Neural cell (in vitro differentiated cells): ENCODE results near the gene TRPM3. TPM values are rescaled to one million over a fixed set of nuclear protein-coding genes. Genes with fewer than 3 reads are reported as not detected.

Experiments
- H2AFZ ChIP-seq: fragments of 200-600, 300-800 bp; sonication (generic), shearing (Covaris generic); 2 replicates; pipeline ENCODE4 v1.6.0; 2014; ENCODE audit warnings: low read depth, mild to moderate bottlenecking, antibody characterized with exemption, low read length, moderate library complexity
- H3F3A ChIP-seq: fragments of 200-600 bp; shearing (Covaris generic); 2 replicates; pipeline ENCODE4 v1.6.1; 2016; ENCODE audit warnings: mild to moderate bottlenecking, moderate library complexity, mixed read lengths, antibody characterized with exemption, low read length; ENCODE audit not compliant: insufficient read depth, poor library complexity, severe bottlenecking
- H3K27ac ChIP-seq: fragments of 200-600, 300-800 bp; sonication (generic), shearing (Covaris generic); 2 replicates; pipeline ENCODE4 v1.5.1; 2014; ENCODE audit warnings: mild to moderate bottlenecking, low read length, moderate library complexity
- H3K27me3 ChIP-seq: fragments of 300-800, 200-600 bp; sonication (generic), shearing (Covaris generic); 2 replicates; pipeline ENCODE4 v1.6.0; 2014; ENCODE audit warnings: mild to moderate bottlenecking, low read depth, low read length, moderate library complexity; ENCODE audit not compliant: insufficient read depth
- H3K36me3 ChIP-seq: fragments of 300-800, 200-600 bp; sonication (generic), shearing (Covaris generic); 2 replicates; pipeline ENCODE4 v1.5.1; 2014; ENCODE audit warnings: mild to moderate bottlenecking, antibody characterized with exemption, low read length, moderate library complexity; ENCODE audit not compliant: insufficient read depth
- H3K4me2 ChIP-seq: fragments of 300-800, 200-600 bp; sonication (generic), shearing (Covaris generic); 2 replicates; pipeline ENCODE4 v1.6.0; 2014; ENCODE audit warnings: mild to moderate bottlenecking, low read length
- H3K4me3 ChIP-seq: fragments of 300-800, 200-600 bp; sonication (generic), shearing (Covaris generic); 2 replicates; pipeline ENCODE4 v1.5.1; 2014; ENCODE audit warnings: mild to moderate bottlenecking, low read length, moderate library complexity
- H3K79me2 ChIP-seq: fragments of 200-600 bp; shearing (Covaris generic); replicated peaks from 2 replicates; pipeline ENCODE4 v1.6.0; 2014; ENCODE audit warnings: mild to moderate bottlenecking, low read length, moderate library complexity; ENCODE audit not compliant: insufficient read depth
- H3K9ac ChIP-seq: fragments of 300-800, 200-600 bp; sonication (generic), shearing (Covaris generic); 2 replicates; pipeline ENCODE4 v1.6.1; 2016; ENCODE audit warnings: mild to moderate bottlenecking, low read length, mixed read lengths
- H3K9me2 ChIP-seq: fragments of 200-600 bp; shearing (Covaris generic); 2 replicates; pipeline ENCODE4 v1.6.1; 2016; ENCODE audit warnings: mild to moderate bottlenecking, low read length, mixed read lengths; ENCODE audit not compliant: insufficient read depth
- H3K9me3 ChIP-seq: fragments of 200-600, 300-800 bp; sonication (generic), shearing (Covaris generic); 2 replicates; pipeline ENCODE4 v1.6.1; 2016; ENCODE audit warnings: mild to moderate bottlenecking, mixed run types, low read length, moderate library complexity, mixed read lengths
- H4K20me1 ChIP-seq: fragments of 200-600 bp; shearing (Covaris generic); 2 replicates; pipeline ENCODE4 v1.6.1; 2016; ENCODE audit warnings: mild to moderate bottlenecking, mixed run types; ENCODE audit not compliant: insufficient read depth
- CTCF ChIP-seq: fragments of 450-650 bp; IDR thresholded peaks from 2 replicates; pipeline ENCODE4 v1.5.1; 2014; ENCODE audit warnings: antibody characterized with exemption, mild to moderate bottlenecking, moderate library complexity; ENCODE audit not compliant: poor library complexity, severe bottlenecking
- EP300 ChIP-seq: fragments of 450-650 bp; conservative IDR thresholded peaks from 2 replicates; pipeline ENCODE4 v1.6.1; 2014; ENCODE audit warnings: antibody characterized with exemption, mild to moderate bottlenecking, moderate library complexity; ENCODE audit not compliant: poor library complexity, severe bottlenecking
- EZH2 ChIP-seq: fragments of 200-600, 300-800 bp; shearing (Covaris generic), sonication (generic); IDR thresholded peaks from 2 replicates; pipeline ENCODE4 v1.6.1; 2014; ENCODE audit warnings: antibody characterized with exemption, low read length, borderline replicate concordance, mild to moderate bottlenecking; ENCODE audit not compliant: insufficient read depth, poor library complexity, severe bottlenecking
- MXI1 ChIP-seq: fragments of 450-650 bp; conservative IDR thresholded peaks from 2 replicates; pipeline ENCODE4 v1.6.1; 2014; ENCODE audit warnings: antibody characterized with exemption, mild to moderate bottlenecking; ENCODE audit not compliant: poor library complexity, severe bottlenecking
- POLR2AphosphoS5 ChIP-seq: IDR thresholded peaks from 2 replicates; pipeline ENCODE4 v1.6.1; 2012
- RAD21 ChIP-seq: fragments of 450-650 bp; conservative IDR thresholded peaks from 2 replicates; pipeline ENCODE4 v1.6.1; 2014; ENCODE audit warnings: antibody characterized with exemption, mild to moderate bottlenecking, moderate library complexity
- REST ChIP-seq: IDR thresholded peaks from 2 replicates; pipeline ENCODE4 v1.6.1; 2012; ENCODE audit warnings: borderline replicate concordance
- SMC3 ChIP-seq: fragments of 450-650 bp; conservative IDR thresholded peaks from 2 replicates; pipeline ENCODE4 v1.6.1; 2014; ENCODE audit warnings: antibody characterized with exemption, mild to moderate bottlenecking, moderate library complexity; ENCODE audit not compliant: poor library complexity
- TAF1 ChIP-seq: IDR thresholded peaks from 2 replicates; pipeline ENCODE4 v1.6.1; 2012; ENCODE audit warnings: low read depth
- polyA plus RNA-seq: library from polyadenylated mRNA; depleted of rRNA; stranded (reverse); fragments of >200 nt; gene quantifications from 2 replicates; pipeline ENCODE4 v1.2.3, GENCODE V29; 2014

TRPM3 gene
- polyA plus RNA-seq, 1 donor from 2014 or later: 1.3 TPM

GRCh38 chr9:71115448-71115975, 5.9 kb downstream of the TRPM3 start:
- H3K79me2 ChIP-seq: no peaks in the 10 kb centered on the region
- H3K4me3 ChIP-seq: no peak overlapping the region
- H4K20me1 ChIP-seq: no peaks in the 10 kb centered on the region
- H3K27me3 ChIP-seq: peaks cover 5% of the 10 kb centered on the region
- no peaks in the 10 kb centered on the region for H3K9me3 ChIP-seq
- H2AFZ ChIP-seq: no peak overlapping the region
- H3K9me2 ChIP-seq: no peaks in the 10 kb centered on the region
- H3K9ac ChIP-seq: no peak overlapping the region
- no peaks in the 10 kb centered on the region for H3F3A ChIP-seq
- H3K36me3 ChIP-seq: no peaks in the 10 kb centered on the region
- H3K27ac ChIP-seq: no peak overlapping the region
- H3K4me2 ChIP-seq: no peak overlapping the region
- no peak for TF ChIP-seq RAD21
- no peak for TF ChIP-seq SMC3
- TF ChIP-seq REST: no peak
- no peak for TF ChIP-seq POLR2AphosphoS5
- TF ChIP-seq MXI1: no peak
- no peak for TF ChIP-seq TAF1
- TF ChIP-seq CTCF: no peak
- no peak for TF ChIP-seq EZH2
- TF ChIP-seq EP300: no peak

- no peak for TF ChIP-seq MXI1
- no peak for TF ChIP-seq POLR2AphosphoS5
- TF ChIP-seq CTCF: no peak
- no peak for TF ChIP-seq RAD21
- TF ChIP-seq EZH2: no peak
- TF ChIP-seq TAF1: no peak
- no peak for TF ChIP-seq SMC3
- no peak for TF ChIP-seq REST
- TF ChIP-seq EP300: no peak
- H3K4me3 ChIP-seq: no peak overlapping the region
- H3K27ac ChIP-seq: no peak overlapping the region
- no peak overlapping the region for H2AFZ ChIP-seq
- H3K9me3 ChIP-seq: no peaks in the 10 kb centered on the region
- no peaks in the 10 kb centered on the region for H3K27me3 ChIP-seq
- H3K9ac ChIP-seq: no peak overlapping the region
- no peaks in the 10 kb centered on the region for H4K20me1 ChIP-seq
- H3K79me2 ChIP-seq: no peaks in the 10 kb centered on the region
- H3K9me2 ChIP-seq: no peaks in the 10 kb centered on the region
- no peaks in the 10 kb centered on the region for H3F3A ChIP-seq
- H3K4me2 ChIP-seq: no peak overlapping the region
- H3K36me3 ChIP-seq: no peaks in the 10 kb centered on the region
Observed at GRCh38 chr9:71112866-71113265, 8.6 kb downstream of the TRPM3 start.
